ENCODE data around the gene ADISSP. TPM values are rescaled to one million over a fixed set of nuclear protein-coding genes. Genes with fewer than 3 reads are reported as not detected.
"Not testable (repeated sequence)": the region's sequence is repeated elsewhere in the genome, so short reads cannot be mapped to it uniquely, and the experiment has no call there.

The ADISSP gene
- total and polyA plus RNA-seq, 2 experiments from 2014 or later: 24.1 to 38.5 TPM

DNA sequence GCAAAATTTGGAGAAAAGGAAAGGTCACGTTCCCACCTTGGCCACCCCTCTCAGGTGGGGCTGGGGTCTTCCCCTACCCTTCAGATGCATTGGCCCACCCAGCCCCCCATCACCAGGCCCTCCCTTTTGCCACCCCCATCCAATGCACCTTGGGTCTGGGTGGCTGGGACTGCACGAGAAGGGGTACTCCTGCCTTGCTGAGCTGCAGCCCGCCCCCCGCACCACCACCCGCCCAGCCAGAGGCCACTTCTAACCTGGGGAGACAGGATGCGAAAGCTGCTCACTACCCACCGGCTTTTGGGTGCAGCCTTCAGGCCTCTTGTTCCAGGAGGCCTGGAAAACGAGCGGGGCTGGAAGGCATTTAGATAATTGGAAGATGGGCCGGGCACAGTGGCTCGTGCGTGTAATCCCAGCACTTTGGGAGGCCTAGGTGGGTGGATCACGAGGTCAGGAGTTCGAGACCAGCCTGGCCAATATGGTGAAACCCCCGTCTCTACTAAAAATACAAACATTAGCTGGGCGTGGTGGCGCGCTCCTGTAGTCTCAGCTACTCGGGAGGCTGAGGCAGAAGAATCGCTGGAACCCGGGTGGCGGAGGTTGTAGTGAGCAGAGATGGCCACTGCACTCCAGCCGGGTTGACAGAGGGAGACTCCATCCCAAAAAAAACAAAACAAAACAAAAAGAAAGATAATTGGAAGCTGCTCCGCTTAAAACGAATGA is 27.3 kb upstream of the ADISSP start:
- no peak overlapping the region for H3K4me3 ChIP-seq
- H3K36me3 ChIP-seq: no peaks in the 10 kb centered on the region
- H3K27me3 ChIP-seq: no peaks in the 10 kb centered on the region
- H3K27ac ChIP-seq: no peak overlapping the region
- TF ChIP-seq, protein P1, sequence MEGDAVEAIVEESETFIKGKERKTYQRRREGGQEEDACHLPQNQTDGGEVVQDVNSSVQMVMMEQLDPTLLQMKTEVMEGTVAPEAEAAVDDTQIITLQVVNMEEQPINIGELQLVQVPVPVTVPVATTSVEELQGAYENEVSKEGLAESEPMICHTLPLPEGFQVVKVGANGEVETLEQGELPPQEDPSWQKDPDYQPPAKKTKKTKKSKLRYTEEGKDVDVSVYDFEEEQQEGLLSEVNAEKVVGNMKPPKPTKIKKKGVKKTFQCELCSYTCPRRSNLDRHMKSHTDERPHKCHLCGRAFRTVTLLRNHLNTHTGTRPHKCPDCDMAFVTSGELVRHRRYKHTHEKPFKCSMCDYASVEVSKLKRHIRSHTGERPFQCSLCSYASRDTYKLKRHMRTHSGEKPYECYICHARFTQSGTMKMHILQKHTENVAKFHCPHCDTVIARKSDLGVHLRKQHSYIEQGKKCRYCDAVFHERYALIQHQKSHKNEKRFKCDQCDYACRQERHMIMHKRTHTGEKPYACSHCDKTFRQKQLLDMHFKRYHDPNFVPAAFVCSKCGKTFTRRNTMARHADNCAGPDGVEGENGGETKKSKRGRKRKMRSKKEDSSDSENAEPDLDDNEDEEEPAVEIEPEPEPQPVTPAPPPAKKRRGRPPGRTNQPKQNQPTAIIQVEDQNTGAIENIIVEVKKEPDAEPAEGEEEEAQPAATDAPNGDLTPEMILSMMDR (IDR thresholded peaks at IDR 0.05; ENCODE audit: low read depth, low read length): no peak
- peaks cover 7% of the 10 kb centered on the region for H3K4me1 ChIP-seq (ENCODE audit: low read depth)
- H3K9me3 ChIP-seq (ENCODE audit: low read depth): no peaks in the 10 kb centered on the region
- no peak for DNase-seq (ENCODE audit: low read depth in 1 of 2, low spot score in 1 of 2)

DNA sequence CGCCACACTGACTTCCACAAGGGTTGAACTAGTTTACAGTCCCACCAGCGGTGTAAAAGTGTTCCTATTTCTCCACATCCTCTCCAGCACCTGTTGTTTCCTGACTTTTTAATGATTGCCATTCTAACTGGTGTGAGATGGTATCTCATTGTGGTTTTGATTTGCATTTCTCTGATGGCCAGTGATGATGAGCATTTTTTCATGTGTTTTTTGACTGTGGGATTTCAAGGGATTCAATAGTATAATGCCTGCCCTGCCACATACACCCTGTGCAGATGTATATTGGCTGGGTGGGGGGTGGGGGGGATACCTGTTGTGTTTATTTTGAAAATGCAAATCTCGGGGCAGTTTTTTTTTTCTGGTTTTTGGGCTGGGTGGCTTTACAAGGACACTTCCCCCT is 26.6 kb upstream of the ADISSP start:
- H3K27me3 ChIP-seq; DNase-seq (ENCODE audit: low read depth in 1 of 2, low spot score in 1 of 2); H3K4me3 ChIP-seq; H3K9me3 ChIP-seq (ENCODE audit: low read depth); H3K4me1 ChIP-seq (ENCODE audit: low read depth); H3K27ac ChIP-seq; H3K36me3 ChIP-seq: not testable (repeated sequence)

DNA sequence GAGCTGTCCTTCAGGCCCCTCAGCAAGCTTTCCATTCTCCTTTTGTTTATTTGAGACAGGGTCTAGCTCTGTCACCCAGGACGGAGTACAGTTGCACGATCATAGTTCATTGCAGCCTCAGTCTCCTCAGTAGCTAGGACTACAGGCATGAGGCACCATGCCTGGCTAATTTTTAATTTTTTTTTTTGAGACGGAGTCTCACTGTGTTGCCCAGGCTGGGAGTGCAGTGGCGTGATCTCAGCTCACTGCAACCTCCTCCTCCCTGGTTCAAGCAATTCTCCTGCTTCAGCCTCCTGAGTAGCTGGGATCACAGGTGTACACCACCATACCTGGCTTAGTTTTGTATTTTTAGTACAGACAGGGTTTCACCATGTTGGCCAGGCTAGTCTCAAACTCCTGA is 21.6 kb upstream of the ADISSP start:
- not testable (repeated sequence) for H3K27me3 ChIP-seq; H3K4me1 ChIP-seq (ENCODE audit: low read depth); H3K36me3 ChIP-seq; DNase-seq (ENCODE audit: low read depth in 1 of 2, low spot score in 1 of 2); H3K9me3 ChIP-seq (ENCODE audit: low read depth); H3K4me3 ChIP-seq; H3K27ac ChIP-seq

DNA sequence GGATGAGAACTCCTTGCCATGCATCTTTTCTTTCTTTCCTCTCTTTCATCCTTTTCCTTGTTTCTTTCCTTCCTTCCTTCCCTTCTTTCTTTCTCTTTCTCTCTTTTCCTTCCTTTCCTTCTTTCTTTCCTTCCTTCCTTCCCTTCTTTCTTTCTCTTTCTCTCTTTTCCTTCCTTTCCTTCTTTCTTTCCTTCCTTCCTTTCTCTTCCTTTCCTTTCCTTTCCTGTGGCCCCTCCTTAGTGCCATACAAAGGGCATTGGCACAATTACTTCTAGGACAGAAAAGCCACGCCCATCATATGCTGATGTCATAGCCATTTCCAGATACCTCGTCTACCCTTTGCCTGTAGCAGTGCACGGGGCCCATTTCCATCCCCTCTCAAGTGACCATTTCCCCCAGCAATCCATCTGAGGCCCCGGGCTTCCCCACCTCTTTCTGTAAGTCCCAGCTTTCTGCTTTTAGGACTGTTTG is 21.2 kb upstream of the ADISSP start:
- DNase-seq (ENCODE audit: low read depth in 1 of 2, low spot score in 1 of 2): no peak
- no peaks in the 10 kb centered on the region for H3K9me3 ChIP-seq (ENCODE audit: low read depth)

DNA sequence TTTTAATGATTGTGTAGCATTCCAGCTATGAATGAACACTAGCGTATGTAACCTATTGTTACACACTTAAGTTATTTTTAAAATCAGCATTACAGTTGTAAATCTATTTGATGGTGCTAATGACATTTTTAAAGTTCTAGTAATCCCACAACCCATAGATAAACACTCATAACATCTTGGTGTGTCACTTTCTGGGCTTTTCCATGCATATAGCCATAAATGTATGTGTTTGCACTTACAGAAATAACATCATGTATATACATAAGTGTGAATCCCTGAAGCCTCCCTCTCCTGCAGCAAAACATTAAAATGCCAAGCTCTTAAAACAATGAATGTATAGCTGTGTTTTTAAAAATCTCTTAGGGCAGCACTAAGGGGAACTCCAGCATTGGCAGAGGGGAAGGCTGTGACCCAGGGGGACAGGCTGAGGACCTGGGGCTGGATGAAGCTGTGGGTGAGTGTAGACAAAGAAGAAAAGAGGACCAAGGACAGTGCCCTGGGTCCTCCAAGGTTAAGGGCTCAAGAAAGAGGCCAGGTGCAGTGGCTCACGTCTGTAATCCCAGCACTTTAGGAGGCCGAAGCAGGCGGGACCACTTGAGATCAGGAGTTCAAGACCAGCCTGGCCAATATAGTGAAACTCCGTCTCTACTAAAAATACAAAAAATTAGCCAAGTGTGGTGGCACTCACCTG is 19.9 kb upstream of the ADISSP start:
- Histone ChIP-seq H3K4me1 (ENCODE audit: low read depth) (peaks cover 5% of the 10 kb centered on the region), H3K9me3 (ENCODE audit: low read depth) (no peaks in the 10 kb centered on the region), H3K4me3 (peak overlapping the region; percentile 32), H3K27me3 (peaks cover 4% of the 10 kb centered on the region), H3K27ac (no peak overlapping the region), H3K36me3 (no peaks in the 10 kb centered on the region)
- TF ChIP-seq, protein P1 (IDR thresholded peaks at IDR 0.05; ENCODE audit: low read depth, low read length): no peak
- no peak for DNase-seq (ENCODE audit: low read depth in 1 of 2, low spot score in 1 of 2)

More for the DNA sequence above, 21.2 kb upstream of the ADISSP start:
- Histone ChIP-seq H3K36me3 (no peaks in the 10 kb centered on the region), H3K27ac (no peak overlapping the region), H3K27me3 (peaks cover 4% of the 10 kb centered on the region), H3K4me1 (ENCODE audit: low read depth) (peaks cover 5% of the 10 kb centered on the region), H3K4me3 (no peak overlapping the region)
- TF ChIP-seq, protein P1 (IDR thresholded peaks at IDR 0.05; ENCODE audit: low read depth, low read length): no peak

DNA sequence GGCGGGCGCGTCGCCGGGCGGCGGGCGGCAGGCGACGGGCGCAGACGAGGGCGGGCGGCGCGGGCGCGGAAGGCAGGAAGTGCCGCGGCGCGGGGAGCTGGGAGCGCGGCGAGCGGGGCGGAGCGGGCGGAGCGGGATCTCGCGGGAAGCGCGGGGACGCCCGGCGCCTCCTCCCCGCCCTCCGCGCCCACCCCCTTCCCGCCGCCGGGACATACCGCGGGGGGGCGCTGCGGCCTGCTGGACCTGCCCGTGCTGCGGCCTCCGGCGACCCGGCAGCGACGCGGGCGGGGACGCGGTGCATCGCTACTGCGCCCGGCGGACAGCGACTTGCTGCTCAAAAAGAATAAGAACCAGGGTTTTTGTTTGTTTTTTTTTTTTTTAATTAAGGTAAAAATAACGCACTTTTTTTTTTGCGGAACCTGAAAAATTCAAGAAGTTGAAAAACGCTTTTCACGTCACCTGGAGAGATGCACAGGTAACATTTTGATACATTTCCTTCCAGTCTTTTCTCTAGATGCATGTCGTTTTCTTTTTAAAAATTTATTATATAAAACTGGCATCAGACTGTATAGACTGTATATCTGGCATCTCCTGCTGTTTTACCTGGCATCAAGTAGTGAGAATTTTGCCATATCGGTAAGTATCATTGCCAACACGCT is 19.2 kb upstream of the ADISSP start, which contains the start of gene CENPB:
CENPB (minus strand) TSS at position 76 of the 659 bp plus-strand sequence. CDS start 257 bp downstream, outside the sequence.
- no peaks in the 10 kb centered on the region for H3K36me3 ChIP-seq
- TF ChIP-seq, protein P1 (IDR thresholded peaks at IDR 0.05; ENCODE audit: low read depth, low read length): peak; percentile 57
- H3K9me3 ChIP-seq (ENCODE audit: low read depth): no peaks in the 10 kb centered on the region
- peak within 1 kb of the TSS; percentile 47 for H3K4me3 ChIP-seq
- DNase-seq (ENCODE audit: low read depth in 1 of 2, low spot score in 1 of 2): peak; percentile 89 to 93
- peaks cover 4% of the 10 kb centered on the region for H3K27me3 ChIP-seq
- H3K4me1 ChIP-seq (ENCODE audit: low read depth): peaks cover 5% of the 10 kb centered on the region
- no peak within 1 kb of the TSS for H3K27ac ChIP-seq

All from cardiac muscle cell (in vitro differentiated cells and primary cell).